Stomach (tissue), 4 donors: ENCODE data around the gene PIGR.

Source experiments
- POLR2AphosphoS5 ChIP-seq, 3 donors: sonication (generic); formaldehyde crosslinking; IDR thresholded peaks; one replicate each; pipeline ENCODE4 v1.6.1; 2016; ENCODE audit warnings: antibody characterized with exemption in 3 of 3
- TF ChIP-seq, protein P1 (sequence below), 7 experiments: fragments of 450-650 bp in 4 of 7; fragments of 200-600 bp in 3 of 7; sonication (generic) in 3 of 7; IDR thresholded peaks; one replicate each; pipeline ENCODE4 v1.5.1; 2016 to 2019; ENCODE audit warnings: antibody characterized with exemption in 7 of 7, control low read depth in 2 of 7, mild to moderate bottlenecking in 1 of 7

DNA sequence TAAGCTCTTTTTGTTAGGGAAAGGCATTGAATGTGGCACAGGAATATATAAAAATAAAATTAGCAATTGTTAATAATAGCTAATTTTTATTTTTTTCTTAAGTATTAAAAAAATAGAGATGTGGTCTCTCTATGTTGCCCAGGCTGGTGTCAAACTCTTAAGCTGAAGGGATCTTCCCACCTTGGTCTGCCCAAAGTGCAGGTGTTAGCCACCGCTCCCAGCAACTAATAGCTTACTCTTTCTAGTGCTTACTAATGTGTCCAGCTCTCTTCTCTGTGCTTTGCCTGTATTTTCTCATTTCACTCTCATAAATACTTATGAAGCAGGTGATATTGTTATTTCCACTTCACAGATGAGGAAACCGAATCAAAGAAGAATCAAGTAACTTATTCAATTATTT lies 62.4 kb downstream of the PIGR start:
- TF ChIP-seq POLR2AphosphoS5 (IDR thresholded peaks at IDR 0.05): no peak
- TF ChIP-seq, protein P1, sequence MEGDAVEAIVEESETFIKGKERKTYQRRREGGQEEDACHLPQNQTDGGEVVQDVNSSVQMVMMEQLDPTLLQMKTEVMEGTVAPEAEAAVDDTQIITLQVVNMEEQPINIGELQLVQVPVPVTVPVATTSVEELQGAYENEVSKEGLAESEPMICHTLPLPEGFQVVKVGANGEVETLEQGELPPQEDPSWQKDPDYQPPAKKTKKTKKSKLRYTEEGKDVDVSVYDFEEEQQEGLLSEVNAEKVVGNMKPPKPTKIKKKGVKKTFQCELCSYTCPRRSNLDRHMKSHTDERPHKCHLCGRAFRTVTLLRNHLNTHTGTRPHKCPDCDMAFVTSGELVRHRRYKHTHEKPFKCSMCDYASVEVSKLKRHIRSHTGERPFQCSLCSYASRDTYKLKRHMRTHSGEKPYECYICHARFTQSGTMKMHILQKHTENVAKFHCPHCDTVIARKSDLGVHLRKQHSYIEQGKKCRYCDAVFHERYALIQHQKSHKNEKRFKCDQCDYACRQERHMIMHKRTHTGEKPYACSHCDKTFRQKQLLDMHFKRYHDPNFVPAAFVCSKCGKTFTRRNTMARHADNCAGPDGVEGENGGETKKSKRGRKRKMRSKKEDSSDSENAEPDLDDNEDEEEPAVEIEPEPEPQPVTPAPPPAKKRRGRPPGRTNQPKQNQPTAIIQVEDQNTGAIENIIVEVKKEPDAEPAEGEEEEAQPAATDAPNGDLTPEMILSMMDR (IDR thresholded peaks at IDR 0.05): no peak
